Subcutaneous adipose tissue (tissue), 4 donors: ENCODE measurements around the gene FMO4. TPM values are rescaled to one million over a fixed set of nuclear protein-coding genes. Genes with fewer than 3 reads are reported as not detected.

Source experiments
- total RNA-seq, 4 donors: library from RNA; depleted of rRNA; stranded (reverse); fragments of >200 nt; gene quantifications; one replicate each; pipeline ENCODE4 v1.1.0, GENCODE V29; 2016
- TF ChIP-seq, protein P1 (sequence below): fragments of 450-650 bp; IDR thresholded peaks from one replicate; pipeline ENCODE4 v1.5.1; 2016; ENCODE audit warnings: low read depth, mild to moderate bottlenecking, control low read depth, antibody characterized with exemption, moderate library complexity

Gene FMO4
- total RNA-seq, 4 donors from 2014 or later: 4.3 to 20.4 (median 10.8) TPM

DNA sequence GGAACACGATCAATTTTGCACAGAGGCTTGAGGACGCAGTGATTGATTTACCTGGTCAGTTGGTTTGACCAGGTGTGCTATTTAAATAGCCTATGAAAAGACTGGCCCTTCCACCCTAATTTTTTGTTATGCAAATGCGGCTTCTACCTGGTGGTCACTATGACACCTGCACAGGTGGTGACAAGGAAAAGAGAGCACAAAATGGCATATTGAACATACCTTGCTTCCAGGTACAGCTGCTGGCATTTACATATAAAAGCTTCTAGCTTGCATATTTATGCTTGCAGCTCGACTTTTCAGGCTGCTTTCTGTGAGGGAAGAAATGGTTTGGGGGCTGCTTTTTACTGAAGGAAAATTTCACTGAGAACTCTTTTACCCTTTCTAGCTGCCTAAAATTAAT, 15.3 kb upstream of the FMO4 start:
- TF ChIP-seq, protein P1, sequence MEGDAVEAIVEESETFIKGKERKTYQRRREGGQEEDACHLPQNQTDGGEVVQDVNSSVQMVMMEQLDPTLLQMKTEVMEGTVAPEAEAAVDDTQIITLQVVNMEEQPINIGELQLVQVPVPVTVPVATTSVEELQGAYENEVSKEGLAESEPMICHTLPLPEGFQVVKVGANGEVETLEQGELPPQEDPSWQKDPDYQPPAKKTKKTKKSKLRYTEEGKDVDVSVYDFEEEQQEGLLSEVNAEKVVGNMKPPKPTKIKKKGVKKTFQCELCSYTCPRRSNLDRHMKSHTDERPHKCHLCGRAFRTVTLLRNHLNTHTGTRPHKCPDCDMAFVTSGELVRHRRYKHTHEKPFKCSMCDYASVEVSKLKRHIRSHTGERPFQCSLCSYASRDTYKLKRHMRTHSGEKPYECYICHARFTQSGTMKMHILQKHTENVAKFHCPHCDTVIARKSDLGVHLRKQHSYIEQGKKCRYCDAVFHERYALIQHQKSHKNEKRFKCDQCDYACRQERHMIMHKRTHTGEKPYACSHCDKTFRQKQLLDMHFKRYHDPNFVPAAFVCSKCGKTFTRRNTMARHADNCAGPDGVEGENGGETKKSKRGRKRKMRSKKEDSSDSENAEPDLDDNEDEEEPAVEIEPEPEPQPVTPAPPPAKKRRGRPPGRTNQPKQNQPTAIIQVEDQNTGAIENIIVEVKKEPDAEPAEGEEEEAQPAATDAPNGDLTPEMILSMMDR: no peak

DNA sequence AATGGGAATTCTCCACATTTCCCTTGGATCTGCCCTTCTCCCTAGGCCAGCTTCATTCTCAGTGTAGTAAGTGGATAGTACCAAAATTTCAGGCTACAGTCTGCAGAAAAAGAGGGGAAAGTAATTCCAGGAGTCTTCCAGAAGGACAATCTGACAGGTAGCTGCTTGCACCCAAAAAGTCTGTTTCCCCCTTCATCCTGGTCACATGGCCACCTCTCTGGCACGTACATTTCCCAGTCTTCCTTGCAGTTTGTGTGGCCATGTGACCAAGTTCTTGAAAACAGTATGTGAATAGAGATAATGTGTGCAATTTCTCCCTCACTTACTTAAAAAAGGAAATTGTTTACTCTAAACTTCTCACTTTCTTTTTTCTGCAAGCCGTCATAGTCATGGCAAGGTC, 14.6 kb upstream of the FMO4 start:
- TF ChIP-seq, protein P1: no peak

DNA sequence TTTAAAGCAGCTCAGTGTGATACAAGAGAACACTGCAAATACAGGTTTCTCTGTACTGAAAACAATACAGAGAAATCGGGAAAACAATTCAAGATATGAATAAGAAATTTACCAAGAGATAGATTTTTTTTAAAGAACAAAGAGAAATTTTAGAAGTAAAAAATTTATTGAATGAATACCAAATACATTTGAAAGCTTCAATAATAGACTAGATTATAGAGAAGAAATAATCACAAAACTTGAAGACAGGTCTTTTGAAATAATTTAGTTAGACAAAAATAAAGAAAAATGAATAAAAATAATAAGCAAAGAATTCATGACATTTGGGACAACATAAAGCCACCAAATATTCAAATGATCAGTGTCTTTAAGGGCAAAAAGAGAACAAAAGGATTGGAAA, 13.6 kb upstream of the FMO4 start:
- TF ChIP-seq, protein P1: no peak

DNA sequence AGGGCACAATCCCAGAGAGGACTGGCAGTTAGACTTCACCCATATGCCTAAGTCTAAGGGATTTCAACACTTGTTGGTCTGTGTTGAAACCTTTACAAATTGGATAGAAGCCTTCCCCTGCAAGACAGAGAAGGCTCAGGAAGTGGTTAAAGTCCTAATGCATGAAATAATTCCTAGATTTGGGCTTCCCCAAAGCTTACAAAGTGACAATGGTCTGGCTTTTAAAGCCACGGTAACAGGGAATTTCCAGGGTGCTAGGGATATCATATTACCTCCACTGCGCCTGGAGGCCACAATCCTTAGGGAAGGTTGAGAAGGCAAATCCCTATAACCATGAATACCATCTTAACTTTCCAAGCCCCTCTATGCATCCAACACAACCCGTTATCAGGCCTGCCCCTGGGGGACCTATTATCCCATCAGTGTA, 3.3 kb upstream of the FMO4 start:
- TF ChIP-seq, protein P1: no peak

DNA sequence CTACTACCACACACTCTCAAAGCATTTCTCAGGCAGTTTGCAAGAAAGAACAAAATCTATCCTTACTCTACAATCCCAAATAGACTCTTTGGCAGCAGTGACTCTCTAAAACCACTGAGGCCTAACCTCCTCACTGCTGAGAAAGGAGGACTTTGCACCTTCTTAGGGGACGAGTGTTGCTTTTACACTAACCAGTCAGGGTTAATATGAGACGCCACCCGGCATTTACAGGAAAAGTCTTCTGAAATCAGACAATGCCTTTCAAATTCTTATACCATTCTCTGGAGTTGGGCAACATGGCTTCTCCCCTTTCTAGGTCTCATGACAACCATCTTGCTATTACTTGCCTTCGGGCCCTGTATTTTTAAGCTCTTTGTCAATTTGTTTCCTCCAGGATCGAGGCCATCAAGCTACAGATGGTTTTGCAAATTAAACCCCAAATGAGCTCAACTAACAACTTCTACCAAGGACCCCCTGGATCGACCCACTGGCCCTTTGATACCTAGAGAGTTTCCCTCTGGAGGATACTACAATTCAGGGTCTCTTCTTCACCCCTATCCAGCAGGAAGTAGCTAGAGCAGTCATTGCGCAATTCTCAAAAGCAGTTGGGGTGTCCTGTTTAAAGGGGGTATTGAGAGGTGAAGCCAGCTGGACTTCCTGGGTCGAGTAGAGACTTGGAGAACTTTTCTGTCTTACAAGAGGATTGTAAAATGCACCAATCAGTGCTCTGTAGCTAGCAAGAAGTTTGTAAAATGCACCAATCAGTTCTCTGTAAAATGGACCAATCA, 2.0 kb upstream of the FMO4 start:
- TF ChIP-seq, protein P1: no peak

DNA sequence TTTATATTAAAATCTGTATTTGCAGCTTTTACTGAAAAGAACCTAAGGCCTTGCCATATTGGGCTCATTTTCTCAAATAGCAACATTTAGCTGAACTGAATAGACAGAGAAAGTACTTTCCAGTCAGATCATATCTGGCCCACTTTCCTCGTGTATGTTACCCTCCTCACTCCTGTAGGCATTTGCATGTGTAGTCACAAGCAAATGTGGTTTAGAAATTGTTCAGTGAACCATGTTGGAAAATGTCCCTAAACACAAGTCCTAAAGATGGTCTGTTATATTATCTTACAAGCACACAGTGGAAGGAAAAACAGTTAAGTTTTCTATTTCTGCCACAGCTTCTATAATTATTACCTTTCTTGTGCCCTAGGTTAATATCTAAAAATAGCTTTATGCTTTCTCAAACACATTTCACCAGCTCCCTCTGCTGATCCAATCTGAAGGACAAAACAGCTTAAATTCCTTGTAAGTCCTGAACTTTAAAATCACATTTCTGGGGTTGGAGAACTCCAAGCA, 606 bp upstream of the FMO4 start:
- TF ChIP-seq, protein P1: no peak

DNA sequence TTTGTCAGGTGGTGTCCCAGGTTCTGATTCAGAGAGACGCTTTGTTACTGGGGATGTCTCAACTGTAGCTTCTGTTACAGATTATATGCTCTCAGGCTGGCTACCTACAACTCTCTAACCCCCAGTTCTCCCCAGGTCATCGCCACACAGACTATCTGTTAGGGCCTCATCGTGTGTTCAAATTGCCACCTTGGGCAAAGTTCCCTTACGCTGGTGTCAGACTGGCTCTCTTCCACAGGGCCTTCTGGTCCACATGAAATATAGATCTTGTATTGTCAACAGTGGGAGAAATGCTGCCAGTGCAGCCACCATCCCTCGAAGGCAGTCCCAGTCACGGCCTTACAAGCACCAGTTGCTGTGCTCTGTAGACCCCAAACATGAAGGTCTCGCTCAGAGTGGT, 15.3 kb downstream of the FMO4 start:
- TF ChIP-seq, protein P1: no peak
